Spinal cord (tissue), 10 donors: Measurements from ENCODE around the gene BBLN. TPM values are rescaled to one million over a fixed set of nuclear protein-coding genes. Genes with fewer than 3 reads are reported as not detected.

Experiments
- DNase-seq, 6 donors: peaks; one replicate each; pipeline versions ENCODE4 v3.0.0 to v3.0.0-alpha.2; 2013 to 2015; ENCODE audit warnings: low spot score in 6 of 6, low read depth in 4 of 6
- H3K27ac ChIP-seq: one replicate; pipeline ENCODE4 v1.5.1; 2013; ENCODE audit warnings: low read depth, low read length, control low read depth
- H3K27me3 ChIP-seq: one replicate; pipeline ENCODE4 v1.6.1; 2013; ENCODE audit warnings: low read length; ENCODE audit not compliant: control insufficient read depth, insufficient read depth
- H3K36me3 ChIP-seq: one replicate; pipeline ENCODE4 v1.6.1; 2013; ENCODE audit warnings: low read length; ENCODE audit not compliant: control insufficient read depth, insufficient read depth
- H3K4me1 ChIP-seq: one replicate; pipeline ENCODE4 v1.6.1; 2013; ENCODE audit warnings: low read length; ENCODE audit not compliant: control insufficient read depth, insufficient read depth
- H3K4me3 ChIP-seq: one replicate; pipeline ENCODE4 v1.5.1; 2013; ENCODE audit warnings: low read depth, low read length, control low read depth
- H3K9me3 ChIP-seq: one replicate; pipeline ENCODE4 v1.6.1; 2013; ENCODE audit warnings: low read length; ENCODE audit not compliant: control insufficient read depth, insufficient read depth
- WGBS: methylation state at CpG from one replicate; pipeline ENCODE4 v1.1.5; 2013; ENCODE audit warnings: missing lambda C conversion rate; ENCODE audit not compliant: insufficient coverage; 5-methylcytosine and 5-hydroxymethylcytosine counted together
- polyA plus RNA-seq, 2 donors: library from polyadenylated mRNA; unstranded; fragments of 120-200 nt; gene quantifications; one replicate each; pipeline ENCODE4 v1.2.1, GENCODE V29; 2013; ENCODE audit not compliant: insufficient read length in 2 of 2
- total RNA-seq, 2 donors: library from RNA; depleted of rRNA in 1 of 2; stranded (reverse); fragments of 120-200 nt in 1 of 2; fragments of >200 nt in 1 of 2; gene quantifications; one replicate each; pipeline versions ENCODE4 v1.2.3 to v1.2.4, GENCODE V29; 2013 to 2014
- donor health status: healthy.

Gene BBLN
- total and polyA plus RNA-seq, 4 donors: 35.6 to 210 (median 174) TPM

GRCh38 chr9:128208946-128209669 is 49.0 kb downstream of the BBLN start:
- no peak overlapping the region for H3K4me3 ChIP-seq
- no peak for DNase-seq
- peaks cover 42% of the 10 kb centered on the region for H3K36me3 ChIP-seq
- WGBS: 65% methylated on average over 5 of the region's 15 CpGs
- H3K27ac ChIP-seq: no peak overlapping the region
- H3K9me3 ChIP-seq: no peaks in the 10 kb centered on the region
- H3K27me3 ChIP-seq: peaks cover under 1% of the 10 kb centered on the region
- peaks cover 26% of the 10 kb centered on the region for H3K4me1 ChIP-seq

GRCh38 chr9:128211186-128211980 is 51.3 kb downstream of the BBLN start:
- WGBS: 78% methylated on average over 3 of the region's 12 CpGs
- DNase-seq: no peak
- Histone ChIP-seq H3K27ac (no peak overlapping the region), H3K9me3 (no peaks in the 10 kb centered on the region), H3K36me3 (peaks cover 37% of the 10 kb centered on the region), H3K27me3 (no peaks in the 10 kb centered on the region), H3K4me1 (peaks cover 26% of the 10 kb centered on the region), H3K4me3 (no peak overlapping the region)

DNA sequence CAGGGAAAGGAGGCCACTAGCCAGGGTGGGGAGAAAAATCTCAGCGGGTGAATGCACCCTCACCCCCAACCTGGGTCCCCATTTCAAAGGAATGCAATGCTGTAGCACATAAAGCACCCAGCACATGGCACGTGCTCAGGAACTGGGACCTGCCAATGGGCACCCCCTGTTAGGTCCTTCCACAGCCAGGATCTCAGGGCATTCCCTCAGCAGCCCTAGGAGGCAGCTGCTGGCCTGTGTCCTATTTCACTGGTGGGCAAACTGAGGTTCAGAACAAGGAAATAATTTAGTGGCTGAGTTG is 51.9 kb downstream of the BBLN start:
- no peaks in the 10 kb centered on the region for H3K27me3 ChIP-seq
- peaks cover 30% of the 10 kb centered on the region for H3K4me1 ChIP-seq
- no peaks in the 10 kb centered on the region for H3K9me3 ChIP-seq
- no peak overlapping the region for H3K27ac ChIP-seq
- H3K36me3 ChIP-seq: peaks cover 37% of the 10 kb centered on the region
- H3K4me3 ChIP-seq: no peak overlapping the region
- no peak for DNase-seq
- 65% methylated on average over 1 of the region's 2 CpGs for WGBS

Other genes with a start within 250 kb of the BBLN start
- gene ST6GALNAC4, start 243.2 kb upstream of the BBLN start, total RNA-seq: 10 to 100 TPM in 1 of 2 donors, 1 to 10 TPM in 1; 8.0 to 19.7 TPM
- gene ST6GALNAC4, start 243.2 kb upstream of the BBLN start, polyA plus RNA-seq: 10 to 100 TPM; 19.4 to 20.2 TPM
- 1 to 10 TPM; 2.7 to 7.3 TPM for gene PIP5KL1, start 229.5 kb upstream of the BBLN start, total RNA-seq
- 10 to 100 TPM; 16.4 to 19.1 TPM for gene PIP5KL1, start 229.5 kb upstream of the BBLN start, polyA plus RNA-seq
- gene DPM2, start 222.4 kb upstream of the BBLN start, total RNA-seq: 10 to 100 TPM; 13.9 to 35.3 TPM
- gene DPM2, start 222.4 kb upstream of the BBLN start, polyA plus RNA-seq: 10 to 100 TPM; 59.2 to 64.0 TPM
- gene EEIG1, start 179.3 kb upstream of the BBLN start, total RNA-seq: 10 to 100 TPM; 15.2 to 27.7 TPM
- gene EEIG1, start 179.3 kb upstream of the BBLN start, polyA plus RNA-seq: 10 to 100 TPM; 71.2 to 96.3 TPM
- 10 to 100 TPM in 1 of 2 donors, 1 to 10 TPM in 1; 7.2 to 11.1 TPM for gene NAIF1, start 92.9 kb upstream of the BBLN start, total RNA-seq
- gene NAIF1, start 92.9 kb upstream of the BBLN start, polyA plus RNA-seq: 10 to 100 TPM; 11.0 to 13.3 TPM
- gene SLC25A25, start 92.0 kb upstream of the BBLN start, total RNA-seq: 10 to 100 TPM; 28.2 to 34.5 TPM
- 10 to 100 TPM; 39.0 to 47.7 TPM for gene SLC25A25, start 92.0 kb upstream of the BBLN start, polyA plus RNA-seq
- 10 to 100 TPM; 39.1 to 47.4 TPM for gene PTGES2, start 32.5 kb upstream of the BBLN start, total RNA-seq
- gene PTGES2, start 32.5 kb upstream of the BBLN start, polyA plus RNA-seq: 10 to 100 TPM; 78.4 to 88.9 TPM
- gene LCN2, start 10.8 kb upstream of the BBLN start, total RNA-seq: 10 to 100 TPM in 1 of 2 donors, under 1 TPM in 1; 0.28 to 14.1 TPM
- under 1 TPM in 1 of 2 donors, not detected in 1; 0.29 TPM for gene LCN2, start 10.8 kb upstream of the BBLN start, polyA plus RNA-seq
- 10 to 100 TPM; 18.5 to 47.8 TPM for gene CIZ1, start 31.3 kb downstream of the BBLN start, total RNA-seq
- 100 to 1,000 TPM; 134 to 157 TPM for gene CIZ1, start 31.3 kb downstream of the BBLN start, polyA plus RNA-seq
- 100 to 1,000 TPM in 1 of 2 donors, 10 to 100 TPM in 1; 44.6 to 181 TPM for gene DNM1, start 43.1 kb downstream of the BBLN start, total RNA-seq
- 100 to 1,000 TPM; 265 to 410 TPM for gene DNM1, start 43.1 kb downstream of the BBLN start, polyA plus RNA-seq
- gene GOLGA2, start 115.7 kb downstream of the BBLN start, total RNA-seq: 10 to 100 TPM; 70.6 to 95.8 TPM
- 100 to 1,000 TPM in 1 of 2 donors, 10 to 100 TPM in 1; 76.2 to 119 TPM for gene GOLGA2, start 115.7 kb downstream of the BBLN start, polyA plus RNA-seq
- 10 to 100 TPM; 14.1 to 41.2 TPM for gene SWI5, start 116.0 kb downstream of the BBLN start, total RNA-seq
- gene SWI5, start 116.0 kb downstream of the BBLN start, polyA plus RNA-seq: 10 to 100 TPM; 22.6 to 27.5 TPM
- gene TRUB2, start 162.2 kb downstream of the BBLN start, total RNA-seq: 10 to 100 TPM; 20.5 to 34.8 TPM
- gene TRUB2, start 162.2 kb downstream of the BBLN start, polyA plus RNA-seq: 10 to 100 TPM; 44.7 to 46.3 TPM
- 10 to 100 TPM; 20.6 to 60.4 TPM for gene COQ4, start 162.6 kb downstream of the BBLN start, total RNA-seq
- gene COQ4, start 162.6 kb downstream of the BBLN start, polyA plus RNA-seq: 10 to 100 TPM; 73.0 to 94.9 TPM
- gene SLC27A4, start 180.3 kb downstream of the BBLN start, total RNA-seq: 10 to 100 TPM; 23.1 to 36.3 TPM
- gene SLC27A4, start 180.3 kb downstream of the BBLN start, polyA plus RNA-seq: 10 to 100 TPM; 53.7 to 56.8 TPM
- 10 to 100 TPM; 28.4 to 47.2 TPM for gene URM1, start 211.1 kb downstream of the BBLN start, total RNA-seq
- gene URM1, start 211.1 kb downstream of the BBLN start, polyA plus RNA-seq: 10 to 100 TPM; 79.4 to 80.6 TPM